Effector CD8-positive, alpha-beta T cell (primary cell): ENCODE measurements around the gene SLC26A1.

Experiments
- DNase-seq: peaks from one replicate; lab custom pipeline; 2025; lab: John Stamatoyannopoulos, UW
- total RNA-seq, 4 experiments: gene quantifications; one replicate each; lab custom pipeline; 2026; lab: John Stamatoyannopoulos, UW

Gene SLC26A1
- total RNA-seq = 0 to 0.61 (median 0.36) reads per million in 4 experiments

- DNase-seq = no peak
These were observed at the start of gene SLC26A1 for GRCh38 chr4:993111-994029. Gene SLC26A1, minus strand, starts transcription at chr4:993404. Its CDS starts 1,701 bp downstream, at chr4:991703.

GRCh38 chr4:1042352-1043055 is 49.3 kb upstream of the SLC26A1 start:
- DNase-seq = no peak

- no peak for DNase-seq
These were observed 48.7 kb upstream of the SLC26A1 start for GRCh38 chr4:1041936-1042330.

GRCh38 chr4:1041147-1041935 is 48.1 kb upstream of the SLC26A1 start:
- no peak for DNase-seq

GRCh38 chr4:1040344-1041146 is 47.3 kb upstream of the SLC26A1 start:
- no peak for DNase-seq

GRCh38 chr4:1039493-1040343 is 46.5 kb upstream of the SLC26A1 start:
- no peak for DNase-seq

- DNase-seq = no peak
These were observed 45.8 kb upstream of the SLC26A1 start for GRCh38 chr4:1038948-1039492.

- no peak for DNase-seq
These were observed 44.0 kb upstream of the SLC26A1 start for GRCh38 chr4:1036976-1037810.

- DNase-seq = no peak
These were observed 42.9 kb upstream of the SLC26A1 start for GRCh38 chr4:1036095-1036494.

- DNase-seq = no peak
These were observed 42.3 kb upstream of the SLC26A1 start for GRCh38 chr4:1035510-1035909.

- no peak for DNase-seq
These were observed 40.8 kb upstream of the SLC26A1 start for GRCh38 chr4:1033840-1034551.

- DNase-seq = no peak
These were observed 39.7 kb upstream of the SLC26A1 start for GRCh38 chr4:1032861-1033260.

- DNase-seq = no peak
These were observed 39.0 kb upstream of the SLC26A1 start for GRCh38 chr4:1031956-1032795.

GRCh38 chr4:1031346-1031745 is 38.1 kb upstream of the SLC26A1 start:
- no peak for DNase-seq

GRCh38 chr4:1030559-1030958 is 37.4 kb upstream of the SLC26A1 start:
- DNase-seq = no peak

GRCh38 chr4:1030031-1030430 is 36.8 kb upstream of the SLC26A1 start:
- no peak for DNase-seq

GRCh38 chr4:1029529-1029928 is 36.3 kb upstream of the SLC26A1 start:
- no peak for DNase-seq
